Fibroblast of the conjunctiva (primary cell): ENCODE measurements around the gene LPAR3.

Experiments
- DNase-seq: peaks from one replicate; pipeline ENCODE4 v3.0.0-alpha.2; 2010; ENCODE audit warnings: low read depth

The LPAR3 gene

GRCh38 chr1:84825161-84825560 lies 67.8 kb downstream of the LPAR3 start:
- DNase-seq, result no peak

DNA sequence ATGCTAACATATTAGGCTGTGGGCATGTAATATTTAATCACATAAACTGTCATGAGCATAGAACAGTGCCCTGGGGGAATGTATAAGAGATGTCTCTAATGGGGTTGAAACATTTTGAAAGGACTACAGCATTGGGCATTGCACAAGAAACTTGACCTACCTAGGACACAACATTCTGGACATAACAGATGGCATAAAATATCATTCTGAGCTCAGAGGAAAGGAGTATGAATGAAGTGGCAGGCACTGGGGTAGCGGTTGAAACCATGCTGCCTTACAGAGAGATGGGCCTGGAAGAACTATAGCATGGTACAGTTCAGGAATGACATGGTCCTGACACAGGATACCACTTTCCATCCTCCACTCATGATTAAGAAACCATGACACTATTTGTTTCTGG lies 69.0 kb downstream of the LPAR3 start:
- DNase-seq, result no peak

- DNase-seq, result no peak
These were observed 69.5 kb downstream of the LPAR3 start for GRCh38 chr1:84823511-84823910.

DNA sequence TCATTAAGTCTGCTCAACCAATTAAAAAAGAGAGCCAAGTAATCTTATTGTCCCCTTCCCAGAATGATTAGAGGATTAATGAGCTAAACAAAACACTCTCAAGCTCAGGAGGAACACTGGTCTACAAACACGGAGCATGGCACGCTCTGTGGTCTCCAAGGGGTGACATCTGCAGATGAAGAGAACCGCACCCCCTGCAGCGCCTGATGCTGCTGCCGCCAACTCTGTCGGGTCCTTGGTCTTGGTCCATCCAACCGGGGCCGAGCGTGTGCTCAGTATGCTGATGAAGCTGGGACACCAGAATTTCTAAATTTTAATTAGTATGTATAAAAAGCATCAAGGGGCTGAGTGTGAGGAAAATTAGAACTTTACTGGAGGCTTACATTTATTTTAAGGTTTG lies 82.7 kb downstream of the LPAR3 start:
- no peak for DNase-seq

GRCh38 chr1:84809023-84809422 lies 84.0 kb downstream of the LPAR3 start:
- DNase-seq, result no peak

GRCh38 chr1:84803604-84804003 lies 89.4 kb downstream of the LPAR3 start:
- no peak for DNase-seq

GRCh38 chr1:84802567-84803232 lies 90.3 kb downstream of the LPAR3 start:
- no peak for DNase-seq

- no peak for DNase-seq
These were observed 92.6 kb downstream of the LPAR3 start for GRCh38 chr1:84800090-84801073.

DNA sequence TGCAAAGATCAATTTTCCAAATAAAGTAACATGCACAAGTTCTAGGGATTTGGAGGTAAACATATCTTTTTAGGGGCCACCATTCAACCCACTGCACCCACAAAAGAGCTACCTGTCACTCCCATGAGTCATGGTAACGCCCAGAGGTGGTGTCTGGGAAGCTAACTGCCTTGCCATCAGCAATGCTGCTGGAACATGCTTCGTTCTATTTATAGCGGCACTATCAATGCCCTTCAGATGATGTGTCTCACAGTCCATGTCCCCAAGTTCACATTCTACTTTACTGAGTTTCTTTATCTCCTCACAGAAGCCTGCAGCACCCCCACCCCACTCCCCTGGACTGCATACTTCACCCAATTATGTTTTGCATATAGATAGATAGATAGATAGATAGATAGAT lies 95.4 kb downstream of the LPAR3 start:
- no peak for DNase-seq

- no peak for DNase-seq
These were observed 96.9 kb downstream of the LPAR3 start for GRCh38 chr1:84795966-84796600.

GRCh38 chr1:84795213-84795612 lies 97.8 kb downstream of the LPAR3 start:
- no peak for DNase-seq

DNA sequence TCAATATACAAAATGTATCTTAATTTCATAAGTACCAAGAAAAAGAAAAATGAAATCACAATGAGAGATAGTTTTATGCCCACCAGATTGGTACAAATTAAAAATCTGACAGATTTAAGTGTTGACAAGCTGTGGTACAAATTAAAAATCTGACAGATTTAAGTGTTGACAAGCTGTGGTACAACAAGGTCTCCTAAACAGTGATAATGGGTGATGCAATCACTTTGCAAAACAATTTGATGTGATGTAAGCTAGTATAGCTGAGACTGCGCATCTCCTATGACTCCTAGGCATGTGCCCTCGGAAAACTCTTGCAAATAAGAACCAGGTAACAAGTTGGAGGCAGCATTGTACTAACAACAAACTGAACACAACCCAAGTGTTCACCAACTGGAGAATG lies 100.6 kb downstream of the LPAR3 start:
- no peak for DNase-seq

DNA sequence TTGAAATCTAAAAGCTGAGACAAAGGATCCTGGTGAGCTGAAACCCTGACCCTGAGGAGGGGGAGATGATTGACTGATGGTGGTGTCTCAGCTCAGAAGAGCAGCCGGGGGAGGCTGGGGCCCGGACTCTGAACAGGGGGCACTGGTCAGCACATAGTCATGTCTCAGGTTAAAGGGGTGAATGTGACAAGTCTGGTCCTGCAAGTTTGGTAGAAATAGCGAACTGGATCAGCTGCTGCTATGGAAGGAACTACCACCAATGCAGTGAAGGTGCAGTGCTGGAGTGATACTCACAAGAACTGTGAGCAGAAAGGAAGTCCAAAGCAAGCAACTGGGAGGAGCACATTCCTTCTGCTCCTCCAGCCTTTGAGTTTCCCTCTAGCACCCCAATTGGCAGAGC lies 104.0 kb downstream of the LPAR3 start:
- DNase-seq, result no peak

GRCh38 chr1:84785271-84786036 lies 107.6 kb downstream of the LPAR3 start:
- no peak for DNase-seq

- DNase-seq, result no peak
These were observed 110.1 kb downstream of the LPAR3 start for GRCh38 chr1:84782881-84783280.

DNA sequence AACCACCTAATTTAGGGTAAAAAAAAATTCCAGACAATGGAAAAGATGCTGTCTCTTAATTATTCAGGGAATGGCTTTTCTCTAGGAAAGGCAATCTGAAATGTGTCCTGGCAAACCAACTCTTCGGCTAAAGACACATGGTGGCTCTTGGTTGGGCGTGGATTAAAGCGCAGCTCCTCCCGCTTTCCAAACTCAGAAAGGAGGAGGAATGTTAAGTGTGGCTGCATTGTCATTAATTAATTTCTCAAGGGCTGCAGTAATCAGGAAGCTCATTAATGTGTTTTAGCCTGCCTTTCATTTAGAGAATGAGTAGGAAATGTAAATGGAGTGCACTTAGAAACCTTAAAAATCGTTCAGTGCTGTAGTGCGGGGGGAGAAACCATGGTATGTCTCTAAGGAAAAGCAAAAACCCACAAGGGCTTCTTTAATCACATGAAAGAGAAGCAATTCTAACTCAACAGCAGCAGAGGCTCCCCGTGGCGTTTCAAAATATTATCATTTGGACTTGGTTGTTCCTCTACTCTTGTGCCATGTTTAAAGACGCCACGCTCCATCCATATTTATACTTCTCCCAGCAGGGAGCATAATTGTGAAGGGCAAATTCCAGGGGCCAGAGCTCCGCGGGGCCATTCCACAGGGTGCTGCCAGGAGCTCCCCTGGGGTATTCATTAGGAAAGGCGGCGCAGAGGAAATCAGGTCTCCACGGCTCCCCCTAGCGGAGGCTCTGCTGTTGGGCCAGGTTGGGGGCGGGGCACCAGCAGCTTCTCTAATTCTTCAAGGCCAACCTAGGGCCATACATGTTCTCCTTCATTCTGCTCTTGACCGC lies 110.8 kb downstream of the LPAR3 start:
- DNase-seq, result peak; percentile 4

DNA sequence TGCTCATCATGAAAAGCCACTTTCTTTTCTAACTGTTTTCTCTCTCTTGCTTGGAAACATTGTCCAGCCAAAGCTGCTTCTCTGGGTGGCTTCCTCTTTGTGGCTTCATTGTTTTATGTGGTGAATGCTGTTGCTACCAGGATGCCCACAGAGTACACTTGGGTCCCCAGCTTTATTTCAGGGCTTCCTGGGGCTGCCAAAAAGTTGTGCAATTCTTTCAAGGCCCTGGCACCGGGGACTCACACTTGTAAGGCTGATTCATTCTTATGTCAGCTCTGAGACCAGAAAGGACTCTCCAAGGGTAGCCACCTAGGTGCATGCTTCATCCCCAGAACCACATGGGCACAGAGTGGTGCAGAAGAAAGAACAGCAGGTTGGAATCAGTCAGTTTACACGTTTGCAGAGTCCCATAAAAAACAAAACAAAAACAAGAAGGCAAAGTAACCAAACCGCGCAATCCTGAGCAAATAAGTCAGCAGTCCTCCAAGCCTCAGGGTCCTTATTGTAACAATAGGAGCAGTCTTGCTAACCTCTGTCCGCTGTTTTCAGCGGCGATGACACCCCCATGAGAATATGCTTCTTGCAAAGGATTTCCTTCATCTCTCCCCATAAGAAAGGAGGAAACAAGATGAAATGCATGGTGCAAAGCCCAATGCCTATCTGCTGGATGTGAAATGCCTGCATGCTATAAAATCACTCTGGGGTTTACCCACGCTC lies 112.8 kb downstream of the LPAR3 start:
- DNase-seq, result no peak

DNA sequence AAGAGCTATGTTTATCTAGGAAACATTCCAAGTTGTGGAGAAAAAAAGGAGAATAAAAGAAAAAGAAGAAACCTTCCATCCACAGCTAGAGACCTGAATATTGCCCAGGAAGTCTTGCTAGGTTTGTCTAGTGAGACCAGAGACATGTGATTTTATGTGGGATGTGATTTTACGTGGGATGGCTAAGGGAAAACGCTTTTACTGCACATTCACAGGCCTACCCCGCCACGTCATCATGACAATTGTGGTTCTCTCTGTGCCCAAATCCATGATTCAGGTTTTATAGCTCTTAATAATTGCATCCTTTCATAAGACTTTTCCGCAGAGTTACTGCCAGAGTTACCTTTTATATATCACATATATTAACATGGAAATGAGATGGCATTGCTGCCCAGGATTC lies 116.4 kb downstream of the LPAR3 start:
- DNase-seq, result no peak

DNA sequence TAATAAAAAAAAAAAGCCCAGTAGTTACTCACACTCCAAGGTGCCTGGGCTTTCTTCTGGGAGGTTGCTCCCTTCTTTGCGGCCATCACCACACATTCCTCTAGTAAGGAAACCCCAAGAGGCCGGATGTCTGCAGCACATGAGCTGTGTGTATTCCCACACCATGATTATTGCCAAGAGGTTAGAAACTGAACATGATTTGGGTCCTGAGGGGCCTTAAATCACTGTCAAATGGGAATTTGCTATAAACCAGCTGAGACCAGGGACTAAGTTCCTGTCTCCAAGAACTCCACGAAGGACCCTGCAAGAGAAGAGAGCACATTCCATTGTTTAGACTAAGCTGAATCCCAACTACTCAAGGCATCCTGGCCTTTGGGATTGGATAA lies 117.5 kb downstream of the LPAR3 start:
- no peak for DNase-seq

DNA sequence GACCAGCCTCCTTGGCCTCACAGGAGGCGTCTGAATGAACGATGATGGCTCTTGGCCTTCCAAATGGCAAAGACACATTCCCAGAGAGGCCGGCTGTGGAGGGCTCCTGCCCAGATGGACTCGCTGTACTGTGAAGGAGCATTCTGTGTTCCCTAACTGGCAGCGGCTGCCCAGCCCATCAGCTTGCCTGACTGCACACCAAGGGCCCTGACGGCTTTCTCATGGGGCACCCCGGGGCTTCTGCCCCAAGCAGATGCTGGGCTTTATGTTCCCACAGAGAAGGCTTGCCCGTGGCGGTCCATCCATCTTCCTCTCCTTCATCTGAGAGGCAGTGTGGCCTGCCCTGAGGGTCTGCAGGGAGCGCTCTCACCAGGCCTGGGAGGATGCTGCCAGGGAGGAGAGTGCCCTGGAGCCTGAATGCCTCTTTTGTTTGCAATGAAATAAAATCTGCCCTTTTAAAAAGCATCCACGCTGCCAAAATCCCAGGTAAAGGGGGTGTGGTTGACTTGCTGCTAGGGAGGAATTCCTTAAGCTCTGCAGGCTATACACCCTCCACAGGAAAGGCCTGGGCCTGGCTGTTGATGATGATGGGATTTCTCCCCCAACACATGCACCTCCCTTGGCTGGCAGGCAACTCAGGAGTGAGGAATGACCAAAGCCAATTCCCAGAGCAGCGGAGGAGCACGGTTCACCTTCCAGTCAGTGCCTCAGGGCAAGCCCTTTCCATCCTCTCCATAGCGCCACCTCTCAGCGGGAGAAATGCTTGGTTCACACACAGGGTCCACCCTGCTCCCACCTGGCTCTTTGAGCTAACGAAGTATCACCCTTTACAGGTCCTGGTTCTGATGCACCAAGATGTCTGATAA lies 118.1 kb downstream of the LPAR3 start:
- no peak for DNase-seq
